GM21576 (cell line): ENCODE results near the gene SLC6A13.
"Not testable (repeated sequence)": the region's sequence is repeated elsewhere in the genome, so short reads cannot be mapped to it uniquely, and the experiment has no call there.

Experiments used
- ATAC-seq: cut with Tn5 transposase; IDR thresholded peaks from one replicate; pipeline ENCODE4 v1.9.1; 2021; ENCODE audit warnings: mild to moderate bottlenecking, moderate library complexity; ENCODE audit not compliant: unreplicated experiment

Gene SLC6A13

DNA sequence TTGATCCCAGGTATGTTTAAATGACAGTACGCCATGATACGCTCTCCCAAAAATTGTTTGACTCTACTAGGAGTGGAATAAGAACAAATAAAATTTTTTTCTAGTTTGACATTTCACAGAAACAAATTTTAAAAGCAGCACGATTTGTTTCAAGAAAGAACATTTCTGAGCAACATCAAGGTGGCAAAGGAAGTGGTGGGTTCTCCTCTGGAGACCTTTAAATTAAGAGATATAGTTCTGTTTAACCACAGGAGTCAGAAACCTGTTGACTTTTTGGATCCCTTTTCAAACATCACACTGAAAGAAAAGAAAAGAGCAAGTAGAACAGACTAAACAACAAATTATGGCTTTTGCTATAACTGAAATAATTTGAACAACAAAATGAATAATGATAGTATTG is 2.5 kb upstream of the SLC6A13 start:
- no peak for ATAC-seq

- ATAC-seq, result no peak
Observed at GRCh38 chr12:264269-264668, 1.6 kb upstream of the SLC6A13 start.

DNA sequence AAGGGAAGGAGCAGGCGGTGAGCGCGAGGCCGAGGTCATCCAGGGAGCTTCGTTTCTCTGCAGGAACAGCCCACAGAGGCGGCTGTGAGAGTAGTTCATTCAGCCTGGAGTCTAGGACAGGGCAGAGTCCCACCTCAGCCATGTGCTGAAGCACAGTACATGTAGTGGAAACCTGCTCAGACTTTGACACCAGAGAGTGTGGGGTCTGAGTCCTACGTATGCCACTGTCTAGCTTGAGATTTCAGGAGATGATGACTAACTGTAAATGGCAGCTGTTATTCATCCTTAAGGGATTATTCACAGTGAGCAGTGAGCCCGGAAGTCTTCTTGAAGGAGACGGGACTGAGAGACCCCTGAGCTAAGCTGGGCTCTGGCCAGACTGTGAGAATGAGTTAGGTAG is 938 bp upstream of the SLC6A13 start:
- ATAC-seq, result no peak

DNA sequence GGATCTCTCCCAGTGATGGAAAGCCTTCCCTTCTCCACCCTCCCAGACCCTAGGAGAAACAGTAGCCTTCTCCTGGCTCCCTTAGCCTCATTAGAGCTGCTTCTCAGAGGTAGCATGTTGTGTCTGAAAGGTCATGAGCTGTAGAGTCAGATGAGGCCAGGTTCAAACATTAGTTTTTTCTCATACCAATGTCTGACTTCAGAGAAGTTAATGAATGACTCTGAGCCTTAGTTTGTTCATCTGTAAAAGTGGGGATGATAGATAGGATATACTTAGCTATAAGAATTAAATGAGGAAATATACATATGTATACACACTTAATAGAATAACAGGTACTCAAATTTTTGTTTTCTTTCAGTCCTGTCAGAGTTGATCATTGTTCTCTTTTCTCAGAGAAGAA is 523 bp downstream of the SLC6A13 start:
- ATAC-seq, result no peak

- no peak for ATAC-seq
Observed at GRCh38 chr12:257521-258321, 4.9 kb downstream of the SLC6A13 start.

DNA sequence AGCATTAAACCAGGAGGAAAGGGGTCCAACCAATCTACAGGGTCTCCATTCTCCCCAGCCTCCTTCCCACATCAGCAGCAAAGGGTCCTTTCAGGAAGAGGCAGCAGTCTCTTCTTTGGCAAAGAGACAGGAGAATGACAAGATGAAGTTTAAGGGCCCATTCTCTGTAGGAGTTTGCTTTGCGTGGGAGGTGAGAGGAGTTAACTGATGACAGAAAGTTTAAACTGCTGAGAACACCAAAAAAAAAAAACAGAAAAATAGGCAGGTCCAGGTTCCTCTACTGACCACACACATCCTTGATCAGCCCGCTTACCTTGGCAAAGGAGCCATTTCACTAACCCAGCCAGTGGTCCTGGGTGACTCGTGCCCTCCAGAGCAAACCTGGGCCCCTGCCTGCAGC is 5.7 kb downstream of the SLC6A13 start:
- ATAC-seq, result no peak

DNA sequence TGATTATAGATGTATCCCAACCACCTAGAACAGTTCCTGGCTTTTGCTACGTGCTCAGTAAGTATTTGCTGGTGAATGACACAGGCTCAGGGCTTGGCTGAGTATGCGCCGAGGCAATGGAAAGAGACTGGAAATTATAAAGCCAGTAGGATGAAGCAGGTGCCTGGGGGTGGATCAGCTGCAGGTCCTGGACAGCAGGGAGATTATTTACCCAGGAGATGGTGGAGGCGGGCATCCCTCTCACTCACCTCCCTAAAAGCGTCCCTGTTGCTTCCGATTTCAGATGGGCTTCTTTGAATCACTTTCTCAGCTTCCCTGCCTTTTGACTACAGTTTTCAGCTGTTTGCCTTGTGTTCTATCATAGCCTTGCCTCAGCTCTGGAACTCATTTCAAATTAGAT is 6.4 kb downstream of the SLC6A13 start:
- ATAC-seq, result no peak

GRCh38 chr12:254912-255311 is 7.7 kb downstream of the SLC6A13 start:
- ATAC-seq, result no peak

- ATAC-seq, result no peak
Observed at GRCh38 chr12:254039-254438, 8.6 kb downstream of the SLC6A13 start.

- no peak for ATAC-seq
Observed at GRCh38 chr12:253116-253831, 9.4 kb downstream of the SLC6A13 start.

DNA sequence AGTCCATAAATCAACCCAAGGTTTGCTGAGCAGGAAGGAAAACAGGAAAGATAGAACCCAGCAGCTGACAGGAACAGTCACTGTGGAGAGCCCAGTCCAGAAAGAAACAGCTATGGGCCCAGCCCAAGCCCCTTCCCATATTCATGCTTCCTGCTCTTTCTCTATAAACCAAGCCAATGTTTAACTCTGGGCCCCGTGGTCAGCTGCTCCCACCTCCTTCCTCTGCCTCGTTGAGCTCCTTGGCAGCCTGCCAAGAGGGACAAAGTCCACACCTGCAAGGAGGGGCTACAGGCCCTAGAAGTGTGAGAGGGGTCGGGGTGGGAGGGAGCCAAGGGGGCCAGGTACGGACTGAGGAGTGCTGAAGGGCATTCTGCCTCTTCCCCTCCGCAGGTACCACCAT is 10.0 kb downstream of the SLC6A13 start:
- ATAC-seq, result no peak

GRCh38 chr12:247271-247670 is 15.4 kb downstream of the SLC6A13 start:
- no peak for ATAC-seq

- ATAC-seq, result no peak
Observed at GRCh38 chr12:243381-243780, 19.3 kb downstream of the SLC6A13 start.

DNA sequence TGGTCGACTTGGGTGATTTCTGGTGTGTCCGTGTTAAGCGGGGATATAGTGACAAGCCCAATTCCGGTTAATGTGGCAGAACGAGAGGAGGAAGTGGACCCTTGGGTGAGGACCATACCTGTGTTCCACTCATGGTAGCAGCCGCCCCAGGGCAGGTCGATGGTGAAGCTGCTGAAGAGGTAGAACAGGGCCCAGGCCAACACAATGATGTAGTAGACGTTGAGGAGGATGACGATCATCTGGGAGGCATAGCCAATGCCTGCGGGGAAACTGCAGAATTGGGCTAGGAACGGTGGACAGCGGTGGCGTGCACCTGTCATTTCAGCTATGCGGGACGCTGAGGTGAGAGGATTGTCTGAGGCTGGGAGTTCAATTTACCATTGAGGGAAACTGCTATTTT is 20.1 kb downstream of the SLC6A13 start:
- ATAC-seq, result no peak

DNA sequence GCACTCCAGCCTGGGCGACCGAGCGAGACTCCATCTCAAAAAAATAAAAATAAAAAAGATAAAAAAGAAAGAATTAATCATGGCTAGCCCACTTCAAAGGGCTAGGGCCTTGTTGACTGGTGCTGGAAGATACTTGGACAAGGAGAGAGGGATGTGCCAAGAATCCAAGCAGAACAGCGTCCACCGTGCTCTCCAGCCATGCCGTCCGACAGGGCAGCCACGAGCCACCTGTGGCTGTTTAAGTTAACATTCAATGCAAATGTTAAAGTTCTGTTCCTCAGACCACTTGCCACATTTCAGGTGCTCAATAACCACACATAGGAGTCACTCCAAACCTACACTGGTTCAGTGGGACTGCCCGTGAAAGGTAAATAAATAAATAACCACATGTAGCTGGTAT is 21.4 kb downstream of the SLC6A13 start:
- ATAC-seq, result no peak

DNA sequence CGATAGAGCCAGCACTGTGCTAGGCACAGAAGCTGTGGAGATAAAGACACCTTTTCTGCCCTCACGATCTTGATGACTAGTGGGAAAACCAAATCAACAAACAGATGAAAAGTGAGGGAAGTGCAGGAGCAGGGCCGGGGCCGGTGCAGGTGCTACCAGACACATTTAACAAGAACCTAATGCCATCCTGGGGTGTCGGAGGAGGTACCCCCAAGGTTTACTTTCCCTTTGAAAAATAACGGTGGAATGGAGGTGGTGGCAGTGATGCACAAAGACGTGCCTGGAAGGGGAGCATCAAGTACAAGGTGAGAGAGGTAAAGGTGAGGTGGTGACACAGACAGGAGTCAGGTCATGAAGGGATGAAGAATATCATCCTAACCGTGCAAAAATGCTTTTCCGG is 22.1 kb downstream of the SLC6A13 start:
- no peak for ATAC-seq

DNA sequence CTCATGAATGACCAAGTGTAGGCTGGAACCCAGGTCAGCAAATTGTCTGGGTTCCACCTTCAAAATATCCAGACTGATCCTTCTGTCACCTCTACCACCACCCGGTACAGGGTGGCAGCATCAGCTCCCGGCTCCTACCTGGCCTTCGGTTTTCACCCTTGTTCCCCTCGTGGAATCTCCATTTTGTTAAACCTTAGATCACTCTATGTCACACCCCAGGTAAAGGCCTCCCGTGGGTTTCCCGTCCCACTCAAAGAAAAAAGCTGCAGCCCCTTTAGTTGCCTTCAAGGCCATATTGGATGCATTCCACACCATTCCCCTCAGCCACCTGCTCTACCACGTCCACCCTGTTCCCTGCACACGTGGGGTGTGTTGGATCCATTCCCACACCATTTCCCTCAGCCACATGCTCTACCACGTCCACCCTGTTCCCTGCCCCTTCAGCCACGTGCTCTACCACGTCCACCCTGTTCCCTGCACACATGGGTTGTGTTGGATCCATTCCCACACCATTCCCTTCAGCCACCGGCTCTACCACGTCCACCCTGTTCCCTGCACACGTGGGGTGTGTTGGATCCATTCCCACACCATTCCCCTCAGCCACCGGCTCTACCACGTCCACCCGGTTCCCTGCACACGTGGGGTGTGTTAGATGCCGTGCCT is 23.8 kb downstream of the SLC6A13 start:
- no peak for ATAC-seq

GRCh38 chr12:238116-238515 is 24.5 kb downstream of the SLC6A13 start:
- no peak for ATAC-seq

GRCh38 chr12:237026-237815 is 25.4 kb downstream of the SLC6A13 start:
- no peak for ATAC-seq

GRCh38 chr12:236445-236844 is 26.2 kb downstream of the SLC6A13 start:
- no peak for ATAC-seq

DNA sequence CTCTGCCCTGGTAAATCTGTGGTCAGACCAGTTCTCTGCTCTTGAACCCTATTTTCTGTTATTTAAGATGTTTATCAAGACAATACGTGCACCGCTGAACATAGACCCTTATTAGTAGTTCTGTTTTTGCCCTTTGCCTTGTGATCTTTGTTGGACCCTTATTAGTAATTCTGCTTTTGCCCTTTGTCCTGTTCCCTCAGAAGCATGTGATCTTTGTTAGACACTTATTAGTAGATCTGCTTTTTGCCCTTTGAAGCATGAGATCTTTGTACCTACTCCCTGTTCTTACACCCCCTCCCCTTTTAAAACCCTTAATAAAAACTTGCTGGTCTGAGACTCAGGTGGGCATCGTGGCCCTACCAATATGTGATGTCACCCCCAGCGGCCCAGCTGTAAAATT is 26.7 kb downstream of the SLC6A13 start:
- ATAC-seq, result not testable (repeated sequence)
